HCT116 (cell line): ENCODE data around the gene ZNF236. TPM values are rescaled to one million over a fixed set of nuclear protein-coding genes. Genes with fewer than 3 reads are reported as not detected.

ENCODE experiments used
- ATAC-seq: fragments of 200-7000 bp; cut with Tn5 transposase; 2 replicates; pipeline ENCODE4 v1.9.1; 2020; ENCODE audit warnings: mild to moderate bottlenecking, moderate library complexity
- BruUV-seq: library from RNA; stranded (reverse); fragments of 400-500 nt; replicated peaks from 2 replicates; lab custom pipeline; 2021; lab: Mats Ljungman, UMichigan
- CTCF ChIA-PET: fragments of 300-600 bp; sonication (Branson Sonifier 250); formaldehyde crosslinking; loops from one replicate; lab custom pipeline; 2021; ENCODE audit warnings: antibody characterized with exemption; lab: Charles Lee
- POLR2A ChIA-PET: fragments of 300-600, 350-600 bp; sonication (Branson Sonifier 250); formaldehyde crosslinking; loops from one replicate; lab custom pipeline; 2021; ENCODE audit warnings: antibody characterized with exemption; lab: Charles Lee
- RAD21 ChIA-PET, 2 experiments: fragments of 300-600 bp; sonication (Branson Sonifier 250); formaldehyde crosslinking; loops; one replicate each; lab custom pipeline; 2023; ENCODE audit warnings: low total read pairs in 2 of 2; ENCODE audit not compliant: uncharacterized antibody in 2 of 2, unreplicated experiment in 2 of 2, low non-redundant PET in 1 of 2; lab: Charles Lee
- DNase-seq: peaks from one replicate; pipeline ENCODE4 v3.0.0-alpha.2; 2010; ENCODE audit warnings: low read depth, low spot score
- H2AFZ ChIP-seq: fragments of 200-600 bp; shearing (Covaris generic), sonication (generic); 2 replicates; pipeline ENCODE4 v1.6.1; 2017; ENCODE audit warnings: low read depth, mixed run types, mixed read lengths, antibody characterized with exemption, low read length; ENCODE audit not compliant: poor library complexity, severe bottlenecking
- H3K27ac ChIP-seq: 2 replicates; pipeline ENCODE4 v1.5.1; 2012; ENCODE audit warnings: low read depth, low read length
- H3K27me3 ChIP-seq: fragments of 200-600 bp; sonication (generic); 2 replicates; pipeline ENCODE4 v1.6.1; 2016; ENCODE audit warnings: mixed run types, low read length, mixed read lengths; ENCODE audit not compliant: insufficient read depth
- H3K36me3 ChIP-seq, 2 experiments: fragments of 200-500 bp in 1 of 2; fragments of 200-600 bp in 1 of 2; sonication (Bioruptor generic) in 1 of 2; sonication (generic) in 1 of 2; 2 replicates each; pipeline versions ENCODE4 v1.5.1 to v1.6.1; 2014 to 2016; ENCODE audit warnings: low read length in 2 of 2, inconsistent platforms in 1 of 2, mixed read lengths in 1 of 2, mixed run types in 1 of 2; ENCODE audit not compliant: insufficient read depth in 2 of 2, control insufficient read depth in 1 of 2
- H3K4me1 ChIP-seq, 2 experiments: fragments of 200-600 bp in 1 of 2; sonication (generic) in 1 of 2; 2 replicates each; pipeline versions ENCODE4 v1.5.1 to v1.6.1; 2012 to 2017; ENCODE audit warnings: low read length in 2 of 2, inconsistent platforms in 1 of 2, mild to moderate bottlenecking in 1 of 2, mixed read lengths in 1 of 2, mixed run types in 1 of 2, moderate library complexity in 1 of 2; ENCODE audit not compliant: insufficient read depth in 2 of 2, control insufficient read depth in 1 of 2
- H3K4me2 ChIP-seq: fragments of 200-600 bp; sonication (generic); 2 replicates; pipeline ENCODE4 v1.6.1; 2017; ENCODE audit warnings: mixed run types, low read length, mixed read lengths
- H3K4me3 ChIP-seq, 2 experiments: fragments of 200-600 bp in 1 of 2; sonication (generic) in 1 of 2; replicated peaks in 1 of 2; 2 replicates each; pipeline ENCODE4 v1.5.1; 2011 to 2016; ENCODE audit warnings: low read length in 2 of 2, control low read depth in 1 of 2, low read depth in 1 of 2, mild to moderate bottlenecking in 1 of 2, mixed read lengths in 1 of 2, mixed run types in 1 of 2
- H3K79me2 ChIP-seq: fragments of 200-600 bp; sonication (generic); 2 replicates; pipeline ENCODE4 v1.6.1; 2017; ENCODE audit warnings: mild to moderate bottlenecking, mixed run types, low read length, moderate library complexity, mixed read lengths; ENCODE audit not compliant: insufficient read depth
- H3K9ac ChIP-seq: fragments of 200-600 bp; sonication (generic); 2 replicates; pipeline ENCODE4 v1.6.1; 2016; ENCODE audit warnings: low read length, mixed read lengths
- H3K9me2 ChIP-seq: fragments of 200-600 bp; sonication (generic), shearing (Covaris generic); 2 replicates; pipeline ENCODE4 v1.6.1; 2017; ENCODE audit warnings: mixed run types, mild to moderate bottlenecking, moderate library complexity; ENCODE audit not compliant: insufficient read depth
- H3K9me3 ChIP-seq, 2 experiments: fragments of 200-500 bp in 1 of 2; fragments of 200-600 bp in 1 of 2; sonication (Bioruptor generic) in 1 of 2; sonication (generic) in 1 of 2; 2 replicates each; pipeline ENCODE4 v1.6.1; 2014 to 2017; ENCODE audit warnings: low read length in 2 of 2, mixed read lengths in 2 of 2, inconsistent platforms in 1 of 2, low read depth in 1 of 2, mild to moderate bottlenecking in 1 of 2, mixed run types in 1 of 2, moderate library complexity in 1 of 2; ENCODE audit not compliant: control insufficient read depth in 1 of 2, insufficient read depth in 1 of 2
- H4K20me1 ChIP-seq: fragments of 200-600 bp; sonication (generic), shearing (Covaris generic); 2 replicates; pipeline ENCODE4 v1.6.1; 2017; ENCODE audit warnings: mixed run types, mild to moderate bottlenecking, moderate library complexity; ENCODE audit not compliant: insufficient read depth
- CBX3 ChIP-seq: IDR thresholded peaks from 2 replicates; pipeline ENCODE4 v1.6.1; 2012; ENCODE audit warnings: low read depth
- CEBPB ChIP-seq: IDR thresholded peaks from 2 replicates; pipeline ENCODE4 v1.6.1; 2012; ENCODE audit warnings: low read depth
- CTCF ChIP-seq, 3 experiments: fragments of 200-600 bp in 1 of 3; sonication (generic) in 1 of 3; IDR thresholded peaks in 2 of 3; conservative IDR thresholded peaks in 1 of 3; 2 replicates each; pipeline ENCODE4 v1.5.1; 2012 to 2017; ENCODE audit warnings: low read depth in 2 of 3, low read length in 2 of 3, antibody characterized with exemption in 1 of 3, borderline replicate concordance in 1 of 3, control low read depth in 1 of 3, mild to moderate bottlenecking in 1 of 3, mixed read lengths in 1 of 3, mixed run types in 1 of 3, moderate library complexity in 1 of 3; ENCODE audit not compliant: insufficient read depth in 1 of 3
- EZH2 ChIP-seq: fragments of 200-600 bp; sonication (generic); IDR thresholded peaks from 2 replicates; pipeline ENCODE4 v1.6.1; 2017; ENCODE audit warnings: antibody characterized with exemption, mixed run types
- EZH2phosphoT487 ChIP-seq: fragments of 200-600 bp; IDR thresholded peaks from 2 replicates; pipeline ENCODE4 v1.6.1; 2018; ENCODE audit warnings: antibody characterized with exemption, borderline replicate concordance
- JUND ChIP-seq: IDR thresholded peaks from 2 replicates; pipeline ENCODE4 v1.6.1; 2012
- MAX ChIP-seq: IDR thresholded peaks from 2 replicates; pipeline ENCODE4 v1.6.1; 2012
- POLR2A ChIP-seq: IDR thresholded peaks from 2 replicates; pipeline ENCODE4 v1.7.0; 2011; ENCODE audit warnings: borderline replicate concordance; ENCODE audit not compliant: insufficient read depth, insufficient read length; ENCODE audit errors: extremely low read depth
- POLR2AphosphoS5 ChIP-seq: IDR thresholded peaks from 2 replicates; pipeline ENCODE4 v1.6.1; 2011; ENCODE audit warnings: mild to moderate bottlenecking, low read depth, low read length, moderate library complexity
- SIN3A ChIP-seq: IDR thresholded peaks from 2 replicates; pipeline ENCODE4 v1.6.1; 2012; ENCODE audit warnings: low read depth
- TCF7L2 ChIP-seq: IDR thresholded peaks from 2 replicates; pipeline ENCODE4 v1.7.0; 2011; ENCODE audit warnings: borderline replicate concordance, inconsistent platforms; ENCODE audit not compliant: insufficient read depth, insufficient read length; ENCODE audit errors: extremely low read depth
- YY1 ChIP-seq: IDR thresholded peaks from 2 replicates; pipeline ENCODE4 v1.6.1; 2011; ENCODE audit warnings: low read length, low read depth, moderate library complexity, mild to moderate bottlenecking; ENCODE audit not compliant: insufficient replicate concordance; ENCODE audit errors: extremely low read depth
- ZFX ChIP-seq: fragments of 450-650 bp; IDR thresholded peaks from 2 replicates; pipeline ENCODE4 v1.6.1; 2017
- ZNF274 ChIP-seq: fragments of 200-500 bp; sonication (Bioruptor generic); IDR thresholded peaks from 2 replicates; pipeline ENCODE4 v1.6.1; 2014; ENCODE audit warnings: mild to moderate bottlenecking, low read depth, low read length, inconsistent platforms
- intact Hi-C: fragments of 100-400 bp; cut with micrococcal nuclease; formaldehyde crosslinking; loops from 2 replicates; pipeline ENCODE4 v1.10.0; 2022
- total RNA-seq: library from RNA; stranded (reverse); gene quantifications from one replicate; pipeline ENCODE4 v1.2.1, GENCODE V29; 2021; ENCODE audit not compliant: unreplicated experiment
- TF ChIP-seq, protein P1 (sequence below): IDR thresholded peaks from 2 replicates; pipeline ENCODE4 v1.6.1; 2011; ENCODE audit warnings: mild to moderate bottlenecking, low read length, moderate library complexity; ENCODE audit not compliant: insufficient replicate concordance; ENCODE audit errors: extremely low read depth
- TF ChIP-seq, protein P2 (sequence below): IDR thresholded peaks from 2 replicates; pipeline ENCODE4 v1.6.1; 2012; ENCODE audit warnings: low read depth
- TF ChIP-seq, protein P3 (sequence below): IDR thresholded peaks from 2 replicates; pipeline ENCODE4 v1.6.1; 2012

The ZNF236 gene
- total RNA-seq, 1 experiment from 2014 or later: 15.0 TPM

DNA sequence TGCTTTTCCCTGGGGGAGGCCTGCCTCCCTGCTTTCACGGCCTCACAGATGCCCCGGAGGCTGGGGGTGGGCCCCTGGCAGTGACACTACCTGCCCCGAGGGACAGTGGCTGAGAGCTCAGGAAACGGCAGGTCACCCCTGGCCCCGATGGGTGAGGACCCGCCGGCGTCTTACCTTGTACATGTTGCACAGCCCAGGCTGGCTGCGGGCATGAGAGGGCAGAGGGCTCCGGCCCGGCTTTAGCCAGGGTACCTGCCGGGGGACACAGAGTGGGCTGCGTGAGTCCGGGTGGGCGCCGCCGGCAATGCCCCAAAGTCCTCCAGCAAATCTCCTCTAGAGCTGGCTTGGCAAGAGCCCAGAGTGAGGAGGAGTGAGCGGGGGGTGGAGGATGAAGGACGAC is 187.3 kb downstream of the ZNF236 start:
- TF ChIP-seq CBX3: no peak
- TF ChIP-seq, protein P1, sequence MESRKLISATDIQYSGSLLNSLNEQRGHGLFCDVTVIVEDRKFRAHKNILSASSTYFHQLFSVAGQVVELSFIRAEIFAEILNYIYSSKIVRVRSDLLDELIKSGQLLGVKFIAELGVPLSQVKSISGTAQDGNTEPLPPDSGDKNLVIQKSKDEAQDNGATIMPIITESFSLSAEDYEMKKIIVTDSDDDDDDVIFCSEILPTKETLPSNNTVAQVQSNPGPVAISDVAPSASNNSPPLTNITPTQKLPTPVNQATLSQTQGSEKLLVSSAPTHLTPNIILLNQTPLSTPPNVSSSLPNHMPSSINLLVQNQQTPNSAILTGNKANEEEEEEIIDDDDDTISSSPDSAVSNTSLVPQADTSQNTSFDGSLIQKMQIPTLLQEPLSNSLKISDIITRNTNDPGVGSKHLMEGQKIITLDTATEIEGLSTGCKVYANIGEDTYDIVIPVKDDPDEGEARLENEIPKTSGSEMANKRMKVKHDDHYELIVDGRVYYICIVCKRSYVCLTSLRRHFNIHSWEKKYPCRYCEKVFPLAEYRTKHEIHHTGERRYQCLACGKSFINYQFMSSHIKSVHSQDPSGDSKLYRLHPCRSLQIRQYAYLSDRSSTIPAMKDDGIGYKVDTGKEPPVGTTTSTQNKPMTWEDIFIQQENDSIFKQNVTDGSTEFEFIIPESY: no peak
- TF ChIP-seq EZH2: no peak
- no peak for TF ChIP-seq CEBPB
- no peak for TF ChIP-seq CTCF (IDR thresholded peaks at IDR 0.05 in 2 of 3, conservative IDR thresholded peaks at IDR 0.05 in 1 of 3; ENCODE audit: borderline replicate concordance in 1 of 3, insufficient read depth in 1 of 3, low read depth in 2 of 3, low read length in 2 of 3)
- TF ChIP-seq ZFX: no peak
- TF ChIP-seq TCF7L2: no peak
- TF ChIP-seq POLR2A: no peak
- no peak for TF ChIP-seq POLR2AphosphoS5
- TF ChIP-seq JUND: no peak
- no peak for TF ChIP-seq ZNF274
- TF ChIP-seq EZH2phosphoT487: no peak
- no peak for TF ChIP-seq YY1
- TF ChIP-seq, protein P2, sequence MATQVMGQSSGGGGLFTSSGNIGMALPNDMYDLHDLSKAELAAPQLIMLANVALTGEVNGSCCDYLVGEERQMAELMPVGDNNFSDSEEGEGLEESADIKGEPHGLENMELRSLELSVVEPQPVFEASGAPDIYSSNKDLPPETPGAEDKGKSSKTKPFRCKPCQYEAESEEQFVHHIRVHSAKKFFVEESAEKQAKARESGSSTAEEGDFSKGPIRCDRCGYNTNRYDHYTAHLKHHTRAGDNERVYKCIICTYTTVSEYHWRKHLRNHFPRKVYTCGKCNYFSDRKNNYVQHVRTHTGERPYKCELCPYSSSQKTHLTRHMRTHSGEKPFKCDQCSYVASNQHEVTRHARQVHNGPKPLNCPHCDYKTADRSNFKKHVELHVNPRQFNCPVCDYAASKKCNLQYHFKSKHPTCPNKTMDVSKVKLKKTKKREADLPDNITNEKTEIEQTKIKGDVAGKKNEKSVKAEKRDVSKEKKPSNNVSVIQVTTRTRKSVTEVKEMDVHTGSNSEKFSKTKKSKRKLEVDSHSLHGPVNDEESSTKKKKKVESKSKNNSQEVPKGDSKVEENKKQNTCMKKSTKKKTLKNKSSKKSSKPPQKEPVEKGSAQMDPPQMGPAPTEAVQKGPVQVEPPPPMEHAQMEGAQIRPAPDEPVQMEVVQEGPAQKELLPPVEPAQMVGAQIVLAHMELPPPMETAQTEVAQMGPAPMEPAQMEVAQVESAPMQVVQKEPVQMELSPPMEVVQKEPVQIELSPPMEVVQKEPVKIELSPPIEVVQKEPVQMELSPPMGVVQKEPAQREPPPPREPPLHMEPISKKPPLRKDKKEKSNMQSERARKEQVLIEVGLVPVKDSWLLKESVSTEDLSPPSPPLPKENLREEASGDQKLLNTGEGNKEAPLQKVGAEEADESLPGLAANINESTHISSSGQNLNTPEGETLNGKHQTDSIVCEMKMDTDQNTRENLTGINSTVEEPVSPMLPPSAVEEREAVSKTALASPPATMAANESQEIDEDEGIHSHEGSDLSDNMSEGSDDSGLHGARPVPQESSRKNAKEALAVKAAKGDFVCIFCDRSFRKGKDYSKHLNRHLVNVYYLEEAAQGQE: no peak
- TF ChIP-seq, protein P3, sequence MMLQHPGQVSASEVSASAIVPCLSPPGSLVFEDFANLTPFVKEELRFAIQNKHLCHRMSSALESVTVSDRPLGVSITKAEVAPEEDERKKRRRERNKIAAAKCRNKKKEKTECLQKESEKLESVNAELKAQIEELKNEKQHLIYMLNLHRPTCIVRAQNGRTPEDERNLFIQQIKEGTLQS: no peak
- no peak for TF ChIP-seq SIN3A
- no peak for TF ChIP-seq MAX
- Histone ChIP-seq H4K20me1 (no peaks in the 10 kb centered on the region), H3K79me2 (no peaks in the 10 kb centered on the region), H3K4me1 (no peaks in the 10 kb centered on the region), H3K27me3 (no peaks in the 10 kb centered on the region), H3K36me3 (no peaks in the 10 kb centered on the region), H2AFZ (no peak overlapping the region), H3K4me2 (no peak overlapping the region), H3K4me3 (no peak overlapping the region), H3K27ac (no peak overlapping the region), H3K9ac (no peak overlapping the region), H3K9me3 (no peaks in the 10 kb centered on the region), H3K9me2 (no peaks in the 10 kb centered on the region)
- CTCF ChIA-PET: interaction anchor here (2.1 kb wide), 1 partner anchor 10 kb away, joined by 6 read pairs; no protein-coding TSS in a partner anchor
- ATAC-seq (no peak), DNase-seq (no peak)
- BruUV-seq: no TSS peak
- RAD21 ChIA-PET: no interaction called here
- intact Hi-C loops: loop anchor here (10.0 kb wide), 3 partner anchors 45 to 1975 kb away; partner anchors contain the start of gene MBP
- POLR2A ChIA-PET: no interaction called here
